HG03520 (cell line): ENCODE data around the gene FAM186B.

Source experiments
- ATAC-seq: cut with Tn5 transposase; IDR thresholded peaks from one replicate; pipeline ENCODE4 v1.9.1; 2021; ENCODE audit warnings: mild to moderate bottlenecking, moderate library complexity; ENCODE audit not compliant: unreplicated experiment

FAM186B gene

GRCh38 chr12:49553512-49554088 lies 51.8 kb downstream of the FAM186B start:
- no peak for ATAC-seq

- no peak for ATAC-seq
Measured at GRCh38 chr12:49552899-49553298, 52.5 kb downstream of the FAM186B start.

GRCh38 chr12:49552425-49552824 lies 53.0 kb downstream of the FAM186B start:
- ATAC-seq, result no peak

- no peak for ATAC-seq
Measured at GRCh38 chr12:49552014-49552413, 53.4 kb downstream of the FAM186B start.

- no peak for ATAC-seq
Measured at GRCh38 chr12:49550693-49551252, 54.7 kb downstream of the FAM186B start.

DNA sequence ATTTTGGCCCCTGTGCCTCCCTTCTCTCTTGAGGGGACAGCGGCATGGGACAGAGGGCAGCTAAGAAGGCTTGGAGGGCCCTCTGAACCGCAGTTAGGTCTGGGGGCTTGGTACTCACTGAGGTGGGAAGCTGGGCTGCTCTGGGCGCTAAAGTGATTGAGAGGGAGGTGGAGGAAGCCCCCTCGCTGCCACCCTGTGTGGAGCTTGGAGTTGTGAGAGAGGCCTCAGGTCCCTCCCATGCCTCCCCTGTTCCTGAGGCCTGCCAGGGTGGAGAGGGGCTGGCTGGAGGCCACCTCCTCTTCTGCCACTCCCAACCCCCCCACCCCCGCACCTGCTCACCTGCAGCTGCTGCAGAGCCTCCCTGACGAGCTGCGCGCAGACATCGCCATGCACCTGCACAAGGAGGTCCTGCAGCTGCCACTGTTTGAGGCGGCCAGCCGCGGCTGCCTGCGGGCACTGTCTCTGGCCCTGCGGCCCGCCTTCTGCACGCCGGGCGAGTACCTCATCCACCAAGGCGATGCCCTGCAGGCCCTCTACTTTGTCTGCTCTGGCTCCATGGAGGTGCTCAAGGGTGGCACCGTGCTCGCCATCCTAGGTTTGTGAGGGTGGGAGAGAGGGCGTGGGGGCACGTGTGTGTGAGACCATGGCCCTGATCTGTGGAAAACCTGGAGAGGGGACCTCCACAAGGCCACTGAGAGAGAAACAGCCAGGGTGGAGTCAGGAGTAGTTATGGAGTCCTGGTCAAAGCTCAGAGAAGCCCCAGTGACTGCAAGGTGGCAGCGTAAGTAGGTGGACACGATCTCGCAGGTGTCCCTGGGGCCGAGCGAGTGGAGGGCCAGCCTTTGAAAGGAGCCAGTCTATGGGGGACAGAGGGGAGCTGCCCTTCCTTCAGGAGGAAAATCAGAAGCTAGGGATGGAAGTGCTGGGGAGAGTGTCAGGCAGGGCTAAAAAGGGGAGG lies 55.4 kb downstream of the FAM186B start:
- ATAC-seq, result no peak

GRCh38 chr12:49548822-49549648 lies 56.4 kb downstream of the FAM186B start:
- ATAC-seq, result no peak

DNA sequence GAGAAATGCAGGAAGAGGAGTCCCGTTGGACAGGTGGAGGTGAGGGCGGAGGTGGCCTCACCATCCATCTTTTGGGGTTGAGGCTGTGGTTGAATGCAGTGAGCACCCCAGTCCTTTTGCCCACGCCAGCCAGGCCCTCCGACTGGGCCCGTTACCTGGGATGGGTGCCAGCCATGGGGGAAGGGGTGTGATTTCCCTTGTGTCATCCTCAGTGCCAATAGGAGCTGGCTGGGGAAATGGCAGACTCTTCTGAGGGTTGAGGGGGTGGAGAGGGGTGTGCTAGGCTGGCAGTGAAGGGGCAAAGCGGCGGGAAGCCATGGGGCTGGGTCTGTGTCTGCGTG lies 57.0 kb downstream of the FAM186B start:
- no peak for ATAC-seq

DNA sequence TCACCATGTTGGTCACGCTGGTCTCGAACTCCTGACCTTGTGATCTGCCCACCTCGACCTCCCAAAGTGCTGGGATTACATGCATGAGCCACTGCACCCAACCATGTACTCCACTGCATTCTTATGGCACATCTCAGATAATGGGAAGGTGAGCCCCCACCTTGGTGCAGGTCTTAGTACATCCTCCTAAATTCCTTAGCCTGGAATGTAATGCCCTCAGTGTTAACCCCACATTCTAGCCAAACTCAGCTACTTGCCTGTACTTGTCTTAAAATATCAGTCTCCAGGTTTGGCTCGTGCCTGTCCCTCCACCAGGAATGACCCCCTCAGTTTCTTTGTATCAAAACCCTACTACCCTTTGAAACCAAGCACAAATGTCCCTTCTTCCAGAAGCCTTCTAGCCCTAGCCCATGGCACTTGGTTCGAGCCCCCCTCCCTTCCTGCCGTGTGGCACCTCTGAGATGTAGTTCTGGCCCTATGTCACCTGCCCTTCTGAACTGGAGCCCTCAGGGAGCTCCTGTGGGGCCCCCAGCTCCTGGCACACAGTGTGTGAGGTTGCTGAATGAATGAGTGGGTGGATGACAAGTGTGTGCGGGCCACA lies 58.2 kb downstream of the FAM186B start:
- no peak for ATAC-seq

DNA sequence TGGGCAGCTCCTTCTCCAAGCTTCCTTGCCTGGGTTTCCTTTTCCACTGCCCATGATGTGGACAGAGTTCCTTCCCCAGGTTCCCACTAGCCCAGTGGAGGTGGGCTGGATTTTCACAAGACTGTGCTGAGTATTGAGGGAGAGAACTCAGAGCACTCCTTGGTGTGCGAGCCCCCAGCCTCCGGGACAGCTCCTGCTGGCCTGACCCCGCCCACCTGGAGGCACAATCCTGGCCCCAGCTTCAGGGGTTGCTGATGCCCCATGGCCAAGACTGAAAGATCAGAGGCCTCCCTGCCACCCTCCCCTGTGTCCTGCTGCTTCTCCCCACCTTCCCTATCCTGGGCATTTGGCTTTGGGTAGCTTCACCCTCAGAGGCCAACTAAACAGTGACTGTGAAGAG lies 59.0 kb downstream of the FAM186B start:
- ATAC-seq, result no peak

GRCh38 chr12:49545815-49546214 lies 59.6 kb downstream of the FAM186B start:
- ATAC-seq, result no peak

GRCh38 chr12:49543914-49544815 lies 61.3 kb downstream of the FAM186B start:
- ATAC-seq, result no peak

DNA sequence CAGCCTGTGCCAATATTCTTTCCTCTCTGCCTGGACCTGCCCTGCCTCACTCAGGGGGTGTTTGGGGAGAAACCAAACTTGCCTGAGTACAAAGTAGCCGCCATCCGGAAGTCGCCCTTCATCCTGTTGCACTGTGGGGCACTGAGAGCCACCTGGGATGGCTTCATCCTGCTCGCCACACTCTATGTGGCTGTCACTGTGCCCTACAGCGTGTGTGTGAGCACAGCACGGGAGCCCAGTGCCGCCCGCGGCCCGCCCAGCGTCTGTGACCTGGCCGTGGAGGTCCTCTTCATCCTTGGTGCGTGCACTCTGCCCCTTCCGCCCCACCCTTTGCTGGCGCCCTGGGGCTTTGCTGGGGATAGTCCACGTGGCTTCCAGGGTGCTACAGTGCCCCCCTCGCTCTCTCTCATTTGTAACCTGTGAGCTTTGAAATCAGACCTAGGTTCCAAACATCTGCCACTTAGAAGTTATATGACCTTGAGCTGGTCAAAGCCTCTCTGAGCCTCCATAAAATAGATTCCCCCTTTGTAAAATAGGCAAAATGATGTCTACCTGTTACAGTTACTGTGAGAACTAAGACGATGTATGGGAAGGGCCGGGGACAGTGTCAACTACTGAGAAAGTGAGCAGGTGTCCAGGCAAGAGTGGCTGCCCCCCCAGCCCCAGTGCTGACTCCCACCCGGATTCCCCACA lies 62.1 kb downstream of the FAM186B start:
- no peak for ATAC-seq

- ATAC-seq, result no peak
Measured at GRCh38 chr12:49542592-49543160, 62.8 kb downstream of the FAM186B start.

- no peak for ATAC-seq
Measured at GRCh38 chr12:49541911-49542505, 63.4 kb downstream of the FAM186B start.

DNA sequence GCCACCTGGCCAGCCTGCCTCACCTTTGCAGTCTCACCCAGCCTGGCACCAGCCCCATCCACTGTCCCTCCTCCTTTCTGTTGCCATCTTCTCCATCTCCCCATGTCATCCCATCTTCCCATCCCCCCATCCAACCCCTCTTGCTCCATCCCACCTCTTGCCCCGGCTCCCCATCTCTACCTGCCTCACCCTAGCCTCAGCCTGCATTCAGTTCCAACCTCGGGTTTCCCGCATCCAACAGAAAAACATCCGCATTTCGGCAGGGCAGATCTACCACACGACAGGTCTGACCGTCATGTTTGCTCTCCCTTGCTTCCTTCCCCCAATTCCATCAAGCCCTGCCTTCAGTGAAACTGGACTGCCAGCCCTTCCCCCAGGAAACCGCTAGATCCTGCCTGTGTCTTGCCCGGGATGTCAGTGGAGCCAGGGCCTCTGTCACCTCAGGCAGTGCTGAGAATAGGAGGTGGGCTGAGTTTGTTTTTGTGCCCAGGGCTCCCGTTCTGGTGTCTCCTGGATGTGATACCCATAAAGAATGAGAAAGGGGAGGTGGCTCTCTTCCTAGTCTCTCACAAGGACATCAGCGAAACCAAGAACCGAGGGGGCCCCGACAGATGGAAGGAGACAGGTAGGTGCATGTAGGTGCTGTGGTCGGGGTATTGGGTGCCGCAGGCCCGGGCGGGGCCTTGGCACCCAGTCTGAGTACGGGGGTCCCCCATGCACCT lies 64.1 kb downstream of the FAM186B start:
- no peak for ATAC-seq

DNA sequence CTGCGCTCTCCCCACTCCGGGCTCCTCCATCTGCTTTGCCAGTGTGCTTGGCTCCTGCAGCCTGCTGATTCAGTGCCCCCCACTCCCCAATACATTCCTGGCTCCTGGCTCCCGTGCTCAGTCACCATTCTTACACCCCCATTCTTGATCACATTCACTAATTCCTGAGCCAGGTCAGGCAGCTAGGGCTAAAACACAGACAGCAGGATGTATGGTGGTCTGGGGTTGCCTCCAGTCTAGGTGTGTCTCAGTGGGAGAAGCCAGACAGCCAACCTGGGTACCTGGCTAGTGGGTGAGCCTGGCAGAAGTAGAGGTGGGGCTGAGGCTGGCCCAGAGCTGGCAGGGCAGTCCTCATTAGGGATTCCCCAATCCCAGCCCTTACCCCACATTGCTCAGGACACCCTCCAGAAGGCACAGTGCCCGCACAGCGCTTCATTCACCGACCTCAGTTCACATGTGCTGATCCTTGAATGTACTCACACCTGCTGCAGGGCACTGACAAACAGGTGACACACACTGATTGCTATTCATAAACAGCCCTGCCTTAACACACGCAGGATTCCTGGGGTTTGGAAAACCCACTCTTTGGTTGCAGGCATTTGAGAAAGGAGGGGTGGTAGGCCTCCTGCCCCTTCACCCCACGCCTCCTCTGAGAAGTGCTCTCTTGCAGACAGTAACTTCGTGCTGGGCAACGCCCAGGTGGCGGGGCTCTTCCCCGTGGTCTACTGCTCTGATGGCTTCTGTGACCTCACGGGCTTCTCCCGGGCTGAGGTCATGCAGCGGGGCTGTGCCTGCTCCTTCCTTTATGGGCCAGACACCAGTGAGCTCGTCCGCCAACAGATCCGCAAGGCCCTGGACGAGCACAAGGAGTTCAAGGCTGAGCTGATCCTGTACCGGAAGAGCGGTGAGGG lies 65.0 kb downstream of the FAM186B start:
- no peak for ATAC-seq
